Calu3 (cell line): ENCODE data around the gene PPP1CB. TPM values are rescaled to one million over a fixed set of nuclear protein-coding genes. Genes with fewer than 3 reads are reported as not detected.

Source experiments
- BruUV-seq: library from RNA; stranded (reverse); fragments of 400-500 nt; replicated peaks from 2 replicates; lab custom pipeline; 2021; lab: Mats Ljungman, UMichigan
- CTCF ChIA-PET: fragments of 300-600 bp; sonication (Branson Sonifier 250); formaldehyde crosslinking; loops from one replicate; lab custom pipeline; 2022; ENCODE audit warnings: antibody characterized with exemption; lab: Charles Lee
- DNase-seq: peaks from one replicate; pipeline ENCODE4 v3.0.0; 2022
- H3K27ac Mint-ChIP-seq: one replicate; pipeline ENCODE4 v1.8.0; 2022; ENCODE audit warnings: mixed read lengths; ENCODE audit not compliant: unreplicated experiment
- H3K27me3 Mint-ChIP-seq: one replicate; pipeline ENCODE4 v1.8.0; 2022; ENCODE audit warnings: mixed read lengths; ENCODE audit not compliant: unreplicated experiment
- H3K36me3 Mint-ChIP-seq: one replicate; pipeline ENCODE4 v1.8.0; 2022; ENCODE audit warnings: mild to moderate bottlenecking, moderate library complexity, mixed read lengths; ENCODE audit not compliant: insufficient read depth, unreplicated experiment
- H3K4me1 Mint-ChIP-seq: one replicate; pipeline ENCODE4 v1.8.0; 2022; ENCODE audit warnings: mild to moderate bottlenecking, low read depth, mixed read lengths; ENCODE audit not compliant: unreplicated experiment
- H3K4me3 Mint-ChIP-seq: one replicate; pipeline ENCODE4 v1.8.0; 2022; ENCODE audit warnings: mild to moderate bottlenecking, low read depth, moderate library complexity, mixed read lengths; ENCODE audit not compliant: unreplicated experiment
- H3K9me3 Mint-ChIP-seq: one replicate; pipeline ENCODE4 v1.8.0; 2022; ENCODE audit warnings: low read depth, mixed read lengths; ENCODE audit not compliant: unreplicated experiment
- intact Hi-C: fragments of 100-400 bp; cut with micrococcal nuclease; formaldehyde crosslinking; loops from one replicate; pipeline ENCODE4 v1.10.0; 2022; ENCODE audit not compliant: unreplicated experiment
- total RNA-seq: library from RNA; stranded (reverse); gene quantifications from 2 replicates; pipeline ENCODE4 v1.2.3, GENCODE V29; 2022
- TF ChIP-seq, protein P1 (sequence below): fragments of 200-600 bp; IDR thresholded peaks from one replicate; pipeline ENCODE4 v1.8.0; 2022; ENCODE audit warnings: antibody characterized with exemption; ENCODE audit not compliant: unreplicated experiment

Gene PPP1CB
- total RNA-seq, 1 experiment from 2014 or later, result 218 TPM

DNA sequence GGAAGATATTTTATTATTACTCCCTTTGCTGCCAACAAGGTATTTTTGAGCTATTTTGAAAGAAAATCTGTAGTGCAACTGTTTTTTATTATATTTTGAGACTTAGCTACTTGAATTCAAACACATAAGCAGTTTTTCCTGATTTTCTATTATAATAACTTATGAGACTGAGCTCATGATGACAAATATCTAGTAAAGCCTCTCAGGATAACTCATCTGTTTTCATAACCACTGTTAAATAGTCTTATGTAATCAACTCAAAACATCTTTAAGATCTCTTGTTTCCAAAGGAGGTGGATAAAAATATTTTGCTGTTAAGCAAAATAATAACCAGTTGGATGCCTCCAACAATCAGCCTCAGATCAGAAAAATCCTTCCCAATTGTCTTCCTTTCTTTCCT is 21.9 kb upstream of the PPP1CB start:
- DNase-seq, result no peak
- Mint-ChIP-seq H3K4me1 (no peaks in the 10 kb centered on the region), H3K27me3 (no peaks in the 10 kb centered on the region), H3K4me3 (no peak overlapping the region), H3K9me3 (no peaks in the 10 kb centered on the region), H3K27ac (no peak overlapping the region), H3K36me3 (no peaks in the 10 kb centered on the region)
- BruUV-seq, result no TSS peak
- TF ChIP-seq, protein P1, sequence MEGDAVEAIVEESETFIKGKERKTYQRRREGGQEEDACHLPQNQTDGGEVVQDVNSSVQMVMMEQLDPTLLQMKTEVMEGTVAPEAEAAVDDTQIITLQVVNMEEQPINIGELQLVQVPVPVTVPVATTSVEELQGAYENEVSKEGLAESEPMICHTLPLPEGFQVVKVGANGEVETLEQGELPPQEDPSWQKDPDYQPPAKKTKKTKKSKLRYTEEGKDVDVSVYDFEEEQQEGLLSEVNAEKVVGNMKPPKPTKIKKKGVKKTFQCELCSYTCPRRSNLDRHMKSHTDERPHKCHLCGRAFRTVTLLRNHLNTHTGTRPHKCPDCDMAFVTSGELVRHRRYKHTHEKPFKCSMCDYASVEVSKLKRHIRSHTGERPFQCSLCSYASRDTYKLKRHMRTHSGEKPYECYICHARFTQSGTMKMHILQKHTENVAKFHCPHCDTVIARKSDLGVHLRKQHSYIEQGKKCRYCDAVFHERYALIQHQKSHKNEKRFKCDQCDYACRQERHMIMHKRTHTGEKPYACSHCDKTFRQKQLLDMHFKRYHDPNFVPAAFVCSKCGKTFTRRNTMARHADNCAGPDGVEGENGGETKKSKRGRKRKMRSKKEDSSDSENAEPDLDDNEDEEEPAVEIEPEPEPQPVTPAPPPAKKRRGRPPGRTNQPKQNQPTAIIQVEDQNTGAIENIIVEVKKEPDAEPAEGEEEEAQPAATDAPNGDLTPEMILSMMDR, result no peak
- CTCF ChIA-PET, result no interaction called here
- intact Hi-C loops, result no loop called here

DNA sequence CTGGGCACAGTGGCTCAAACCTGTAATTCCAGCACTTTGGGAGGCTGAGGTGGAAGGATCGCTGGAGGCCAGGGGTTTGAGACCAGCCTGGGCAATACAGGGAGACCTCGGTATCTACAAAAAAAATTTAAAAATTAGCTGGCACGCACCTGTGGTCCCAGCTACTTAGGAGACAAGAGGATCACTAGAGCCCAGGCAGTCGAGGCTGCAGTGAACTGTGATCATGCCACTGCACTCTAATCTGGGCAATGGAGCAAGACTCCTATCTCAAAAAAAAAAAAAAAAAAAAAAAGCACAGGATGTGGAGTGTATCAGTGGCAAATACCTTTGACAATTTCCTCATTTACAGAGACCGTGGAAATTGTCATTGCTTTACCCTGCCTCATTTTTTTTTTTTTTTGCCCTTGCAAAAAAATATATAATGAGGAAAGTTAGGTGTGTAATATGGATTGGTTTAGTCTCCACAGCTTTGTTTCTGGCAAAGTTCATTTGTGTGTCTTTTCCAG is 20.9 kb upstream of the PPP1CB start:
- Mint-ChIP-seq H3K4me1 (no peaks in the 10 kb centered on the region), H3K9me3 (no peaks in the 10 kb centered on the region), H3K27ac (no peak overlapping the region), H3K36me3 (no peaks in the 10 kb centered on the region), H3K27me3 (no peaks in the 10 kb centered on the region), H3K4me3 (no peak overlapping the region)
- DNase-seq, result no peak
- TF ChIP-seq, protein P1, result no peak
- intact Hi-C loops, result no loop called here
- no TSS peak for BruUV-seq
- CTCF ChIA-PET, result interaction anchor here (0.6 to 0.7 kb wide), 4 partner anchors 8 to 789 kb away, joined by 3 to 7 read pairs (median 4); no protein-coding TSS in a partner anchor

DNA sequence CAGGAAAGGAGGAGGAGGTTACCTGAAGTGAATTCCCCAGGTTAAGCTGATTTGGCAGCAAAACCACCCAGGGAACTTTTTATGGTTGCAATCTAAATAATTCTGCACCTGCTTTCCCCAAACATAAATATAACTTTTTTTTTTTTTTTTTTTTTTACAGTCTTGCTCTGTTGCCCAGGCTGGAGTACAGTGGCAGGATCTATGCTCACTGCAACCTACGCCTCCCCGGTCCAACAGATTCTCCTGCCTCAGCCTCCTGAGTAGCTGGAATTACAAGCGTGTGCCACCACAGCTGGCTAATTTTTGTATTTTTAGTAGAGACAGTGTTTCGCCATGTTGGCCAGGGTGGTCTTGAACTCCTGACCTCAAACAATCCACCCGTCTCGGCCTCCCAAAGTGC is 16.1 kb upstream of the PPP1CB start:
- BruUV-seq, result no TSS peak
- H3K4me3 Mint-ChIP-seq, result no peak overlapping the region
- CTCF ChIA-PET, result no interaction called here
- TF ChIP-seq, protein P1, result no peak
- no peak overlapping the region for H3K27ac Mint-ChIP-seq
- H3K9me3 Mint-ChIP-seq, result peaks cover 5% of the 10 kb centered on the region
- no peaks in the 10 kb centered on the region for H3K27me3 Mint-ChIP-seq
- no peak for DNase-seq
- H3K4me1 Mint-ChIP-seq, result no peaks in the 10 kb centered on the region
- H3K36me3 Mint-ChIP-seq, result no peaks in the 10 kb centered on the region
- intact Hi-C loops, result no loop called here

DNA sequence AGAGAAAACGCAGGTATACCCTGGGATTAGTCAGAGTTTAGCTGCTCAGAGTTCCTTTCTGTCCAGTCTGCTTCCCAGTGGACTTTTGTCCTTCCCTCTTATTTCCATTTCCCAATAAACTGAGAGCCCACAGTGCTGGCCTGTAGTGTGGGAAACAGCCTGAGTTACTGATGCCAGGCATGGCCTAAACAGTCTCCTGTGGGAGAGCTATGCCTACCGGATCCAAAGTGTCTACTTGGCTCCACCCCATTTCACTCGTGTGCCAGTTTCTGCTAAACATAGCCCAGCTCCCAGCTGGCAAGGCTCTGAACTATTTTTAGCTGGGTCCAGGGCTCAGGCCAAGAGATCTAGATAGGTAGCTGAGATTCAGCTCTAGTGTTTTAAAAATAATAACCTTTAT is 15.6 kb upstream of the PPP1CB start:
- no TSS peak for BruUV-seq
- H3K4me1 Mint-ChIP-seq, result no peaks in the 10 kb centered on the region
- no peak overlapping the region for H3K27ac Mint-ChIP-seq
- intact Hi-C loops, result no loop called here
- H3K4me3 Mint-ChIP-seq, result no peak overlapping the region
- no peaks in the 10 kb centered on the region for H3K36me3 Mint-ChIP-seq
- H3K9me3 Mint-ChIP-seq, result peaks cover 5% of the 10 kb centered on the region
- CTCF ChIA-PET, result no interaction called here
- TF ChIP-seq, protein P1, result no peak
- no peak for DNase-seq
- no peaks in the 10 kb centered on the region for H3K27me3 Mint-ChIP-seq
